HAP-1 (cell line): Measurements from ENCODE around the gene ARFGEF2.

ENCODE experiments used
- DNase-seq, 2 experiments: peaks; one replicate each; pipeline ENCODE4 v3.0.0-alpha.2; 2016 to 2020; ENCODE audit warnings: low spot score in 2 of 2
- H3K27me3 ChIP-seq: fragments of 250-450 bp; sonication (Bioruptor Pico); 2 replicates; pipeline ENCODE4 v1.5.1; 2020; ENCODE audit warnings: low read depth, mild to moderate bottlenecking, moderate library complexity
- H3K36me3 ChIP-seq: fragments of 250-450 bp; sonication (Bioruptor Pico); replicated peaks from 2 replicates; pipeline ENCODE4 v1.5.1; 2020; ENCODE audit warnings: mild to moderate bottlenecking
- H3K4me1 ChIP-seq: fragments of 250-450 bp; sonication (Bioruptor Pico); 2 replicates; pipeline ENCODE4 v1.5.1; 2020; ENCODE audit warnings: mild to moderate bottlenecking
- H3K4me3 ChIP-seq: fragments of 250-450 bp; sonication (Bioruptor Pico); 2 replicates; pipeline ENCODE4 v1.5.1; 2020; ENCODE audit warnings: mild to moderate bottlenecking, moderate library complexity
- H3K9me3 ChIP-seq: fragments of 250-450 bp; sonication (Bioruptor Pico); 2 replicates; pipeline ENCODE4 v1.5.1; 2020; ENCODE audit warnings: mild to moderate bottlenecking, moderate library complexity
- in situ Hi-C: fragments of 300-500 bp; cut with MboI; formaldehyde crosslinking; loops from 3 replicates; pipeline ENCODE4 v1.14.3; 2020; ENCODE audit warnings: low sequenced_read_pairs, inconsistent platforms, mixed read lengths

ARFGEF2 gene

GRCh38 chr20:48908656-48909319 lies 12.7 kb upstream of the ARFGEF2 start:
- Histone ChIP-seq H3K36me3 (no peaks in the 10 kb centered on the region), H3K27me3 (no peaks in the 10 kb centered on the region), H3K4me3 (no peak overlapping the region), H3K4me1 (no peaks in the 10 kb centered on the region), H3K9me3 (no peaks in the 10 kb centered on the region; the same call in 1 of the 2 replicates)
- no peak for DNase-seq
- in situ Hi-C loops, result loop anchor here (5.0 kb wide), 1 partner anchor 251 kb away; no protein-coding TSS in a partner anchor

GRCh38 chr20:48909910-48910309 lies 11.6 kb upstream of the ARFGEF2 start:
- no peaks in the 10 kb centered on the region for H3K4me1 ChIP-seq
- DNase-seq, result no peak
- in situ Hi-C loops, result loop anchor here (5.0 kb wide), 1 partner anchor 253 kb away; no protein-coding TSS in a partner anchor
- no peaks in the 10 kb centered on the region for H3K36me3 ChIP-seq
- H3K4me3 ChIP-seq, result no peak overlapping the region
- H3K9me3 ChIP-seq, result no peaks in the 10 kb centered on the region; the same call in 1 of the 2 replicates
- H3K27me3 ChIP-seq, result no peaks in the 10 kb centered on the region

GRCh38 chr20:48910347-48910781 lies 11.1 kb upstream of the ARFGEF2 start:
- no peaks in the 10 kb centered on the region for H3K4me1 ChIP-seq
- in situ Hi-C loops, result no loop called here
- no peak overlapping the region for H3K4me3 ChIP-seq
- no peaks in the 10 kb centered on the region for H3K36me3 ChIP-seq
- no peak for DNase-seq
- H3K27me3 ChIP-seq, result no peaks in the 10 kb centered on the region
- no peaks in the 10 kb centered on the region; the same call in 1 of the 2 replicates for H3K9me3 ChIP-seq

DNA sequence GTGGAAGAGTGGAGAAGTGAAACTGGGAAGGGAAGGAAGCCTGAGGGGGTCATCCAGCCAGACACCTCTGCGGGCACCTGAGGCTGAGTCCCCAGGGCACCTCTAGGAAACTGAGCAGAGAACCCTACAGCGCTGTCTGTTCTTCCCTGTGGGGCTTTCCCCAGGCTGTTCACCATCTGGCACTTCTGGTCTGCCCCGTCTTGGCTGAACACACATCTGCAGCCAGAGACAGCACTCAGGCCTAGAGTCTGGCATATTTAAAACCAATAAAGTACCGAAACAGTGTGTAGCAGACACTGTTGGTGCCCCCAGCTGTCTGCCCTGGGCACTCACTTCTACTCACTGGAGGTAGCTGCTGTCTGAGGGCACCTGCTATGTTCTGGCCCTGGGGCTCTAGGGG lies 9.4 kb upstream of the ARFGEF2 start:
- no peak overlapping the region for H3K4me3 ChIP-seq
- no peaks in the 10 kb centered on the region for H3K36me3 ChIP-seq
- no peaks in the 10 kb centered on the region; the same call in 1 of the 2 replicates for H3K9me3 ChIP-seq
- no peak for DNase-seq
- no peaks in the 10 kb centered on the region for H3K27me3 ChIP-seq
- H3K4me1 ChIP-seq, result no peaks in the 10 kb centered on the region
- in situ Hi-C loops, result no loop called here

DNA sequence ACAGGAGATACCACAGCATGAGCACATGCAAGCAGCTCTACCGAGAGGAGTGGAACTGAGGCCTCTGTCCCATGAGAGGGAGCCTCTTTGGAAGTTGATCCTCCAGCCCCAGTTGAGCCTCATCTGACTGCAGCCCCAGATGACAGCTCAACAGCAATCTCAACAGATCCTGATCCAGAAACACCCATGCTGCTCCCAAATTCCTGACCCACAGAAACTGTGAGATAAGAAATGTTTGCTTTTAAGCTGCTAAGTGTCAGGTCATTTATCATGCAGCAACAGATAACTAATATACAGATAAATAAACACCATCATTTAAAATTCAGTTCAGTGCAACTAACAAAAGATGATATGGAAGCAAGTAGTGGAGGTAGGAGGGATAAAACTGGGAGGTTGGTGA lies 4.8 kb upstream of the ARFGEF2 start:
- in situ Hi-C loops, result no loop called here
- no peak overlapping the region for H3K4me3 ChIP-seq
- no peaks in the 10 kb centered on the region for H3K4me1 ChIP-seq
- DNase-seq, result no peak
- H3K9me3 ChIP-seq, result no peaks in the 10 kb centered on the region
- no peaks in the 10 kb centered on the region; the same call in 1 of the 2 replicates for H3K36me3 ChIP-seq
- 0 out of 2 replicates have a peak, but pooled peaks cover 2% of the 10 kb centered on the region for H3K27me3 ChIP-seq

DNA sequence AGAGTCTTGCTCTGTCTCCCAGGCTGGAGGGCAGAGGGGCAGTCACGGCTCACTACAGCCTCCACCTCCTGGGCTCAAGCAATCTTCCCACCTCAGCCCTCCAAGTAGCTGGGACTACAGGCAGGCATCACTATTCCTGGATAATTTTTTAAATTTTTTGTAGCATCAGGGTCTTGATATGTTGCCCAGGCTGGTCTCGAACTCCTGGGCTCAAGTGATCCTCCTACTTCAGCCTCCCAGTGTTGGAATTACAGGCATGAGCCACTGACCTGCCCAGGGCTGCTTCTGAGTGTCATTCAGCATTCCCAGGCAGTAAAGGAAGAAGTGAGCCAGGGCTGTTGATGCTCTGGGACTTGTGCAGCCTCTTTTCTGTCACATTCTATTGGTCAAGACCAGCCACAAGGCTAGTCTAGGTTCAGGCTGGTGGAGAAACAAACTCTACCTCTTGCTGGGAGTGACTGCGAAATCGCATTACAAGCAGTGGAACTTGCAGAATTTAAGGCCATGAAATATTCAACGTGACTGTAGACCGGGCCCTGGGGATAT lies 2.1 kb upstream of the ARFGEF2 start:
- in situ Hi-C loops, result no loop called here
- no peak overlapping the region for H3K4me3 ChIP-seq
- peaks cover 12% of the 10 kb centered on the region for H3K4me1 ChIP-seq

DNA sequence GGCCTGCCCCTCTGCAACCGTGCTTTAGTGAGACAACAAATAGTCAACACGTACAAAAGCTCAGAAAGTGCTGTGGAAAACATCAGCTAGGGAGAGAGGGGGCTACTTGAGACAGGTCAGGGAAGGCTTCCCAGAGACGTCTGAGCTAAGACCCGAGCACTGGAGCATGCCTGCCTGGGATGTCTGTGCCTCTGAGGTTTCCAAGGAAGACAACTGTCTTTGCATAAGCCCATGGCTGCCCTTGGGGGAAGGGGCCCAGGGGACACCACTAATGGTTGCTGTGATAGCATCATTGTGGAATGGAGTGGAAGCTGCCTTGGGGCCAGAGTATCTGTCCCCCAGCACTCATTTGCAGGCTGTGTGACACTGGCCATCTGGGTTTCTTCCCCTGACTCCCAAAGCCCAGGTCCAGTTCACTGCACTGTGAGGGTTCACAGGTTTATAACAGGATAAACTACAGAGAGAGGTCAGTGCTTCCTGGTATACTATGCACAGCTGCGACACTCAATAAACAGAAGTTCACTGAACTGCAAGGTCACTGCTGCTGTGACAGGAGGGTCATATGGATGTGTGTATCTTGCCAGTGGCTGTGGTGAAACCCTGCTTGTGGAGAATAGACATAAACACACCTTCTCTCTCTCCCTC lies 1.5 kb upstream of the ARFGEF2 start:
- in situ Hi-C loops, result no loop called here

More for the DNA sequence above, 2.1 kb upstream of the ARFGEF2 start:
- H3K9me3 ChIP-seq, result no peaks in the 10 kb centered on the region
- no peaks in the 10 kb centered on the region; the same call in 1 of the 2 replicates for H3K36me3 ChIP-seq
- H3K27me3 ChIP-seq, result 0 out of 2 replicates have a peak, but pooled peaks cover 2% of the 10 kb centered on the region
- DNase-seq, result no peak

DNA sequence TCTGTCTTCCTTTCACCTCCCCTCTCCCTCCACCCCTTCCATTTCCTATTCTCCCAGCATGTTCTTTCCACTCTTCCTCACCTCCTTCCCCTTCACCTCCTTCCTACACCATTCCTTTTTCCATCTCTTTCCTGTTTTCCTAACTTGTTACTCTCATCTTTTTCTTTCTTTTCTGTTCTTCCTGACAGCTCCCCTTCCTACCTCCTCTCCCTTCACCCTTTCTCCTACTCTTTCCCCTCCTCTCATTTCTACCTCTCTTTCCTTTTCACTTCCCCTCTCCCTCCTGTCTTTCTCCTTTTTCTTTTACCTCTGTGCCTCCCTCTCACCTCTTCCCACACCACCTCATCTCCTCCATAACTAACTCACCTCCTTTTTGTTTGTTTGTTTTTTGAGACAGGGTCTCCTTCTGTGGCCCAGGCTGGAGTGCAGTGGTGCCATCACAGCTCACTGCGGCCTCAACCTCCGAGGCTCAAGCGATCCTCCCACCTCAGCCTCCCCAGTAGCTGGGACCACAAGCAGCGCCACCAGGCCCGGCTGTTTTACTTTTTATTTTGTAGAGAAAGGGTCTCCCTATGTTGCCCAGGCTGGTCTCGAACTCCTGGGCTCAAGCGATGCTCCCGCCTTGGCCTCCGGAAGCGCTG lies 864 bp upstream of the ARFGEF2 start:
- peaks cover 12% of the 10 kb centered on the region for H3K4me1 ChIP-seq
- in situ Hi-C loops, result no loop called here
- DNase-seq, result no peak

More for the DNA sequence above, 1.5 kb upstream of the ARFGEF2 start:
- Histone ChIP-seq H3K27me3 (0 out of 2 replicates have a peak, but pooled peaks cover 2% of the 10 kb centered on the region), H3K4me3 (no peak overlapping the region), H3K36me3 (no peaks in the 10 kb centered on the region; the same call in 1 of the 2 replicates), H3K4me1 (peaks cover 12% of the 10 kb centered on the region), H3K9me3 (no peaks in the 10 kb centered on the region)
- DNase-seq, result no peak

GRCh38 chr20:48921883-48922820 lies 641 bp downstream of the ARFGEF2 start:
- H3K4me3 ChIP-seq, result peak overlapping the region; percentile 87
- 0 out of 2 replicates have a peak, but pooled peaks cover 2% of the 10 kb centered on the region for H3K27me3 ChIP-seq
- H3K9me3 ChIP-seq, result no peaks in the 10 kb centered on the region
- H3K4me1 ChIP-seq, result peaks cover 12% of the 10 kb centered on the region
- peak in 1 of 2 experiments; percentile 28 for DNase-seq
- H3K36me3 ChIP-seq, result no peaks in the 10 kb centered on the region; the same call in 1 of the 2 replicates
- in situ Hi-C loops, result no loop called here

More for the DNA sequence above, 864 bp upstream of the ARFGEF2 start:
- H3K9me3 ChIP-seq, result no peaks in the 10 kb centered on the region
- H3K4me3 ChIP-seq, result peak overlapping the region; percentile 87
- H3K27me3 ChIP-seq, result 0 out of 2 replicates have a peak, but pooled peaks cover 2% of the 10 kb centered on the region
- no peaks in the 10 kb centered on the region; the same call in 1 of the 2 replicates for H3K36me3 ChIP-seq

DNA sequence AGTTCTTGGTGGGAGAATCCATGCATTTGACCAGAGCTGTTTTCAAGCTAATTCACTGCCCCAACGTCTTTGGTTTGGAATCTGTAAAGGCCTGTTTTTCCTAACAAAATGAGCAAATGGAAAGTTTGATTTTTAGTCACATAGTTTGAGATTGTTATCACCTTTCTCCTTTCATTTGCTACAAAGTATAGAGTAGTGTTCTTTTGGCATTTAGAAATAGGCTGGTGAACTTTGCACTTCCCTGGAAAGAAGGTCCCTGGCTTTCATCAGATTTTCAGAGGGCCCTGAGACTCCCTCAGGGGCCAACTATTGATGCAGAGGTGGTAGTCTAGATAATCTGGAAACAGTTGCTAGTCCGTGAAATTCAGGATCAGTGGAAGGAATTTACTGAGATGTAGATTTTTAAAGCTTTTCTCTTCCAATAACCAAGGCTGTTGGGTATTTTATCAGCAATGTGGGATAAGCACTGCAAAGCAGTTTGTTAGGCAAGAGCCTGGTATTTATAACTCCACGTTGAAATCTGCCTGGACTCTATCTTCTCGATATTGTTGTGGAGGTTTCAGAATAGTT lies 1.7 kb downstream of the ARFGEF2 start:
- H3K36me3 ChIP-seq, result no peaks in the 10 kb centered on the region; the same call in 1 of the 2 replicates
- H3K27me3 ChIP-seq, result 0 out of 2 replicates have a peak, but pooled peaks cover 2% of the 10 kb centered on the region
- H3K9me3 ChIP-seq, result no peaks in the 10 kb centered on the region
- DNase-seq, result no peak
- H3K4me1 ChIP-seq, result peaks cover 12% of the 10 kb centered on the region
- in situ Hi-C loops, result no loop called here
- no peak overlapping the region for H3K4me3 ChIP-seq

GRCh38 chr20:48924756-48925109 lies 3.2 kb downstream of the ARFGEF2 start:
- H3K4me3 ChIP-seq, result no peak overlapping the region
- peaks cover 12% of the 10 kb centered on the region for H3K4me1 ChIP-seq
- H3K36me3 ChIP-seq, result no peaks in the 10 kb centered on the region; the same call in 1 of the 2 replicates
- in situ Hi-C loops, result no loop called here
- 0 out of 2 replicates have a peak, but pooled peaks cover 2% of the 10 kb centered on the region for H3K27me3 ChIP-seq
- DNase-seq, result no peak
- no peaks in the 10 kb centered on the region for H3K9me3 ChIP-seq

DNA sequence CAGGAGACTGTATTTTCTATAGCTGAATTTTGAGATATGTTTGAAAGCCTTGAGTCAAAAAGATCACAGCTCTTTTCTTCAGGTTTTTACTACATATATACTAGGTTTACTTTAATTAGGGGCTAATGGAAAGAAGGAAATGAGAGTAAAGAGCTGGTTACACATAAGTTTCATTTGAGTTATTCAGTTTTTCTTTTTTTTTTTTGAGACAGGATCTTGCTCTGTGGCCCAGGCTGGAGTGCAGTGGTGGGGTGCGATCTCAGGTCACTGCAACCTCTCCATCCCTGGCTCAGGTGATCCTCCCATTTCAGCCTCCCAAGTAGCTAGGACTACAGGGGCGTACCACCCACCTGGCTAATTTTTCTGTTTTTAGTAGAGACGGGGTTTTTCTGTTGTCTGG lies 4.8 kb downstream of the ARFGEF2 start:
- Histone ChIP-seq H3K27me3 (no peaks in the 10 kb centered on the region), H3K4me1 (peaks cover 12% of the 10 kb centered on the region), H3K36me3 (no peaks in the 10 kb centered on the region; the same call in 1 of the 2 replicates), H3K4me3 (no peak overlapping the region), H3K9me3 (no peaks in the 10 kb centered on the region)
- DNase-seq, result no peak
- in situ Hi-C loops, result no loop called here
